GM12878 (cell line): ENCODE data around the gene CTSE. TPM values are rescaled to one million over a fixed set of nuclear protein-coding genes. Genes with fewer than 3 reads are reported as not detected.
"Not testable (repeated sequence)": the region's sequence is repeated elsewhere in the genome, so short reads cannot be mapped to it uniquely, and the experiment has no call there.

Source experiments
- ATAC-seq: fragments of 200-7000 bp; cut with Tn5 transposase; 3 replicates; pipeline ENCODE4 v1.9.1; 2020; ENCODE audit warnings: mild to moderate bottlenecking, moderate library complexity
- BruUV-seq: library from RNA; stranded (reverse); fragments of 400-500 nt; replicated peaks from 2 replicates; lab custom pipeline; 2021; lab: Mats Ljungman, UMichigan
- CTCF ChIA-PET: fragments of 300-600 bp; sonication (Branson Sonifier 250); formaldehyde crosslinking; extraction: SDS; loops from one replicate; lab custom pipeline; 2021; ENCODE audit warnings: inconsistent platforms; lab: Yijun Ruan, JAX
- POLR2A ChIA-PET: fragments of 350-600 bp; formaldehyde crosslinking; extraction: SDS; loops from one replicate; lab custom pipeline; 2021; ENCODE audit warnings: inconsistent platforms; lab: Charles Lee
- RAD21 ChIA-PET: fragments of 300-600 bp; sonication (Branson Sonifier 250); formaldehyde crosslinking; loops from one replicate; lab custom pipeline; 2023; ENCODE audit warnings: antibody characterized with exemption; ENCODE audit not compliant: unreplicated experiment; lab: Charles Lee
- SMC1A ChIA-PET: fragments of 300-600 bp; sonication (Branson Sonifier 250); formaldehyde crosslinking; loops from one replicate; lab custom pipeline; 2023; ENCODE audit not compliant: unreplicated experiment, uncharacterized antibody; lab: Charles Lee
- DNase-seq: peaks from one replicate; pipeline ENCODE4 v3.0.0-alpha.2; 2011; ENCODE audit warnings: low read depth, low spot score
- FAIRE-seq: peaks from 3 replicates; lab custom pipeline; 2011; peaks lifted over from hg19 to GRCh38; lab: Jason Lieb, UNC
- H2AFZ ChIP-seq: 2 replicates; pipeline ENCODE4 v1.6.0; 2011; ENCODE audit warnings: low read depth, low read length, control low read depth; ENCODE audit not compliant: control insufficient read depth
- H3K27ac ChIP-seq: 2 replicates; pipeline ENCODE4 v1.5.1; 2011; ENCODE audit warnings: control low read depth; ENCODE audit not compliant: control insufficient read depth, insufficient read depth
- H3K27me3 ChIP-seq, 2 experiments: replicated peaks in 1 of 2; 2 replicates each; pipeline versions ENCODE4 v1.6.0 to v1.6.1; 2011; ENCODE audit warnings: low read length in 1 of 2; ENCODE audit not compliant: control insufficient read depth in 2 of 2, insufficient read depth in 2 of 2
- H3K36me3 ChIP-seq, 2 experiments: 2 replicates each; pipeline ENCODE4 v1.5.1; 2011; ENCODE audit warnings: low read length in 1 of 2; ENCODE audit not compliant: control insufficient read depth in 2 of 2, insufficient read depth in 2 of 2
- H3K4me1 ChIP-seq: 2 replicates; pipeline ENCODE4 v1.6.1; 2011; ENCODE audit warnings: mild to moderate bottlenecking, low read length, moderate library complexity, mixed read lengths; ENCODE audit not compliant: control insufficient read depth, insufficient read depth
- H3K4me2 ChIP-seq: 2 replicates; pipeline ENCODE4 v1.6.0; 2011; ENCODE audit warnings: control low read depth; ENCODE audit not compliant: control insufficient read depth, insufficient read depth
- H3K4me3 ChIP-seq: fragments of 200-600 bp; sonication (generic); 2 replicates; pipeline ENCODE4 v1.5.1; 2016
- H3K79me2 ChIP-seq: 2 replicates; pipeline ENCODE4 v1.6.0; 2011; ENCODE audit warnings: low read length; ENCODE audit not compliant: control insufficient read depth, insufficient read depth
- H3K9ac ChIP-seq: 2 replicates; pipeline ENCODE4 v1.8.0; 2011; ENCODE audit warnings: low read length, control low read depth, mixed read lengths; ENCODE audit not compliant: control insufficient read depth, insufficient read depth
- H3K9me3 ChIP-seq: replicated peaks from 3 replicates; pipeline ENCODE4 v1.5.1; 2011; ENCODE audit warnings: mild to moderate bottlenecking, low read length; ENCODE audit not compliant: control insufficient read depth, insufficient read depth
- H4K20me1 ChIP-seq: 2 replicates; pipeline ENCODE4 v1.6.0; 2011; ENCODE audit not compliant: control insufficient read depth, insufficient read depth
- MEF2B ChIP-seq: fragments of 450-650 bp; IDR thresholded peaks from 2 replicates; pipeline ENCODE4 v1.6.1; 2018; ENCODE audit warnings: mild to moderate bottlenecking, moderate library complexity; ENCODE audit not compliant: partially characterized antibody, poor library complexity, severe bottlenecking
- WGBS: methylation state at CpG from one replicate; pipeline ENCODE4 v1.1.6; 2016; ENCODE audit warnings: low lambda C conversion rate; ENCODE audit not compliant: insufficient replicate concordance, insufficient coverage; ENCODE audit errors: missing lambda C conversion rate; 5-methylcytosine and 5-hydroxymethylcytosine counted together
- in situ Hi-C: fragments of 300-500 bp; cut with MboI; formaldehyde crosslinking; loops from 9 replicates; pipeline ENCODE4 v1.14.3; 2018; ENCODE audit warnings: mixed read lengths
- intact Hi-C: fragments of 100-400 bp; cut with micrococcal nuclease; formaldehyde crosslinking; loops from one replicate; pipeline ENCODE4 v1.14.2; 2022; ENCODE audit not compliant: unreplicated experiment
- polyA plus RNA-seq, 11 experiments: library from polyadenylated mRNA; depleted of rRNA in 4 of 11; unstranded in 6 of 11; stranded (reverse) in 5 of 11; fragments of >200 nt; fragmentation: Nextera tagmentation in 4 of 11; fragmentation: Illumina TruSeq in 1 of 11; extraction: Ambion mirVana in 4 of 11; extraction: Trizol in 1 of 11; gene quantifications; 1 replicate in 1 of 11; 2 replicates in 10 of 11; pipeline versions ENCODE4 v1.2.1 to v1.2.3, GENCODE V29; 2011 to 2016; ENCODE audit warnings: inconsistent platforms in 2 of 11, missing spikeins in 2 of 11, low read depth in 1 of 11
- total RNA-seq, 4 experiments: library from RNA; depleted of rRNA in 3 of 4; stranded (reverse); fragments of >200 nt in 3 of 4; fragmentation: Illumina TruSeq in 1 of 4; extraction: Trizol in 1 of 4; gene quantifications; 2 replicates each; pipeline versions ENCODE4 v1.2.1 to v1.2.3, GENCODE V29; 2013 to 2021
- TF ChIP-seq, protein P1 (sequence below): fragments of 450-650 bp; IDR thresholded peaks from 2 replicates; pipeline ENCODE4 v1.6.1; 2017; ENCODE audit warnings: mild to moderate bottlenecking, moderate library complexity
- TF ChIP-seq, protein P2 (sequence below): fragments of 450-650 bp; IDR thresholded peaks from 2 replicates; pipeline ENCODE4 v1.6.1; 2016; ENCODE audit warnings: mild to moderate bottlenecking
- TF ChIP-seq, protein P3 (sequence below): fragments of 450-650 bp; IDR thresholded peaks from 2 replicates; pipeline ENCODE4 v1.6.1; 2017; ENCODE audit warnings: low read depth, mild to moderate bottlenecking, moderate library complexity

Gene CTSE
- total and polyA plus RNA-seq, 10 of the 15 experiments (the other 5 are each of a cell fraction or from before 2014, with no cell fraction given): 0.26 TPM; not detected in 9

DNA sequence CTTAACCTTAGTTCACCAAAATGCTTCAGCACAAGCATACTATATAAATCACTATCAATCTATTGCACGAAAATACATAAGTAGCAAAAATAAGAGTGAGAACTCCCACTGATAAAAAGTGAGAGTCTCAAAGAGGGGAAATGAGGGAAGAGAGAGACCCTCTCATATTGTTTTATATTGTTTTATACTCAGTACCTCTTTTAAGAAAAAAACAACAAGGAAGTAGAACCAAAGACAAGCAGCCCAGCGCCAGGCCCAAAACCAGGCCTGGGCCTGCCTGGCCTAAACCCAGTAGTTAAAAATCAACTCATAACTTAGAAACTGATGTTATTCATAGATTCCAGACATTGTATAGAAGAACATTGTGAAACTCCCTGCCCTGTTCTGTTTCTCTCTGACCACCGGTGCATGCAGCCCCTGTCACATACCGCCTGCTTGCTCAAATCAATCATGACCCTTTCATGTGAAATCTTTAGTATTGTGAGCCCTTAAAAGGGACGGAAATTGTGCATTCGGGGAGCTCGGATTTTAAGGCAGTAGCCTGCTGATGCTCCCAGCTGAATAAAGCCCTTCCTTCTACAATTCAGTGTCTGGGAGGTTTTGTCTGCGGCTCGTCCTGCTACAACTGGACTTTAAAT, 34.7 kb upstream of the CTSE start:
- RAD21 ChIA-PET: interaction anchor here (1.8 to 2.4 kb wide), 3 partner anchors 15 to 48 kb away, joined by 6 to 9 read pairs (median 6); no protein-coding TSS in a partner anchor

More for the DNA sequence above, 34.7 kb upstream of the CTSE start:
- TF ChIP-seq, protein P1, sequence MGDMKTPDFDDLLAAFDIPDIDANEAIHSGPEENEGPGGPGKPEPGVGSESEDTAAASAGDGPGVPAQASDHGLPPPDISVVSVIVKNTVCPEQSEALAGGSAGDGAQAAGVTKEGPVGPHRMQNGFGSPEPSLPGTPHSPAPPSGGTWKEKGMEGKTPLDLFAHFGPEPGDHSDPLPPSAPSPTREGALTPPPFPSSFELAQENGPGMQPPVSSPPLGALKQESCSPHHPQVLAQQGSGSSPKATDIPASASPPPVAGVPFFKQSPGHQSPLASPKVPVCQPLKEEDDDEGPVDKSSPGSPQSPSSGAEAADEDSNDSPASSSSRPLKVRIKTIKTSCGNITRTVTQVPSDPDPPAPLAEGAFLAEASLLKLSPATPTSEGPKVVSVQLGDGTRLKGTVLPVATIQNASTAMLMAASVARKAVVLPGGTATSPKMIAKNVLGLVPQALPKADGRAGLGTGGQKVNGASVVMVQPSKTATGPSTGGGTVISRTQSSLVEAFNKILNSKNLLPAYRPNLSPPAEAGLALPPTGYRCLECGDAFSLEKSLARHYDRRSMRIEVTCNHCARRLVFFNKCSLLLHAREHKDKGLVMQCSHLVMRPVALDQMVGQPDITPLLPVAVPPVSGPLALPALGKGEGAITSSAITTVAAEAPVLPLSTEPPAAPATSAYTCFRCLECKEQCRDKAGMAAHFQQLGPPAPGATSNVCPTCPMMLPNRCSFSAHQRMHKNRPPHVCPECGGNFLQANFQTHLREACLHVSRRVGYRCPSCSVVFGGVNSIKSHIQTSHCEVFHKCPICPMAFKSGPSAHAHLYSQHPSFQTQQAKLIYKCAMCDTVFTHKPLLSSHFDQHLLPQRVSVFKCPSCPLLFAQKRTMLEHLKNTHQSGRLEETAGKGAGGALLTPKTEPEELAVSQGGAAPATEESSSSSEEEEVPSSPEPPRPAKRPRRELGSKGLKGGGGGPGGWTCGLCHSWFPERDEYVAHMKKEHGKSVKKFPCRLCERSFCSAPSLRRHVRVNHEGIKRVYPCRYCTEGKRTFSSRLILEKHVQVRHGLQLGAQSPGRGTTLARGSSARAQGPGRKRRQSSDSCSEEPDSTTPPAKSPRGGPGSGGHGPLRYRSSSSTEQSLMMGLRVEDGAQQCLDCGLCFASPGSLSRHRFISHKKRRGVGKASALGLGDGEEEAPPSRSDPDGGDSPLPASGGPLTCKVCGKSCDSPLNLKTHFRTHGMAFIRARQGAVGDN: 0 out of 2 replicates have a peak, but pooled peaks have one; percentile 61
- TF ChIP-seq, protein P2, sequence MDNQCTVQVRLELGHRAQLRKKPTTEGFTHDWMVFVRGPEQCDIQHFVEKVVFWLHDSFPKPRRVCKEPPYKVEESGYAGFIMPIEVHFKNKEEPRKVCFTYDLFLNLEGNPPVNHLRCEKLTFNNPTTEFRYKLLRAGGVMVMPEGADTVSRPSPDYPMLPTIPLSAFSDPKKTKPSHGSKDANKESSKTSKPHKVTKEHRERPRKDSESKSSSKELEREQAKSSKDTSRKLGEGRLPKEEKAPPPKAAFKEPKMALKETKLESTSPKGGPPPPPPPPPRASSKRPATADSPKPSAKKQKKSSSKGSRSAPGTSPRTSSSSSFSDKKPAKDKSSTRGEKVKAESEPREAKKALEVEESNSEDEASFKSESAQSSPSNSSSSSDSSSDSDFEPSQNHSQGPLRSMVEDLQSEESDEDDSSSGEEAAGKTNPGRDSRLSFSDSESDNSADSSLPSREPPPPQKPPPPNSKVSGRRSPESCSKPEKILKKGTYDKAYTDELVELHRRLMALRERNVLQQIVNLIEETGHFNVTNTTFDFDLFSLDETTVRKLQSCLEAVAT: peak; percentile 36; the same call in 1 of the 2 replicates
- TF ChIP-seq MEF2B: peak; percentile 41
- TF ChIP-seq, protein P3, sequence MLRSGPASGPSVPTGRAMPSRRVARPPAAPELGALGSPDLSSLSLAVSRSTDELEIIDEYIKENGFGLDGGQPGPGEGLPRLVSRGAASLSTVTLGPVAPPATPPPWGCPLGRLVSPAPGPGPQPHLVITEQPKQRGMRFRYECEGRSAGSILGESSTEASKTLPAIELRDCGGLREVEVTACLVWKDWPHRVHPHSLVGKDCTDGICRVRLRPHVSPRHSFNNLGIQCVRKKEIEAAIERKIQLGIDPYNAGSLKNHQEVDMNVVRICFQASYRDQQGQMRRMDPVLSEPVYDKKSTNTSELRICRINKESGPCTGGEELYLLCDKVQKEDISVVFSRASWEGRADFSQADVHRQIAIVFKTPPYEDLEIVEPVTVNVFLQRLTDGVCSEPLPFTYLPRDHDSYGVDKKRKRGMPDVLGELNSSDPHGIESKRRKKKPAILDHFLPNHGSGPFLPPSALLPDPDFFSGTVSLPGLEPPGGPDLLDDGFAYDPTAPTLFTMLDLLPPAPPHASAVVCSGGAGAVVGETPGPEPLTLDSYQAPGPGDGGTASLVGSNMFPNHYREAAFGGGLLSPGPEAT: peak; percentile 44; the same call in 1 of the 2 replicates
- peaks cover 21 to 36% of the 10 kb centered on the region in 2 experiments for H3K36me3 ChIP-seq
- WGBS: 48% methylated on average over 6 of the region's 9 CpGs
- BruUV-seq, H3K9me3 ChIP-seq, H2AFZ ChIP-seq, H3K27me3 ChIP-seq, FAIRE-seq, H4K20me1 ChIP-seq, DNase-seq, H3K9ac ChIP-seq: not testable (repeated sequence)
- peak overlapping the region; percentile 49; the same call in 1 of the 2 replicates for H3K4me3 ChIP-seq
- H3K79me2 ChIP-seq: peaks cover 53% of the 10 kb centered on the region
- intact Hi-C loops: loop anchor here (1.0 to 10.0 kb wide), 4 partner anchors 9 to 1544 kb away; partner anchors contain the start of genes ELK4 and MDM4
- SMC1A ChIA-PET: interaction anchor here (1.2 to 7.1 kb wide), 7 partner anchors 12 to 48 kb away, joined by 4 to 63 read pairs (median 13); no protein-coding TSS in a partner anchor
- H3K27ac ChIP-seq: peak overlapping the region; percentile 37; the same call in 1 of the 2 replicates
- CTCF ChIA-PET: interaction anchor here (0.6 to 6.1 kb wide), 4 partner anchors 14 to 445 kb away, joined by 3 to 44 read pairs (median 12); no protein-coding TSS in a partner anchor
- peak; percentile 31 for ATAC-seq
- peaks cover 10% of the 10 kb centered on the region for H3K4me1 ChIP-seq
- in situ Hi-C loops: loop anchor here (10.0 kb wide), 1 partner anchor 726 kb away; no protein-coding TSS in a partner anchor
- POLR2A ChIA-PET: interaction anchor here (0.7 kb wide), 1 partner anchor 14 kb away, joined by 5 read pairs; no protein-coding TSS in a partner anchor
- H3K4me2 ChIP-seq: peak overlapping the region; percentile 28
